ENCODE measurements around the gene F12.
"Not testable (repeated sequence)": the region's sequence is repeated elsewhere in the genome, so short reads cannot be mapped to it uniquely, and the experiment has no call there.

Gene F12

DNA sequence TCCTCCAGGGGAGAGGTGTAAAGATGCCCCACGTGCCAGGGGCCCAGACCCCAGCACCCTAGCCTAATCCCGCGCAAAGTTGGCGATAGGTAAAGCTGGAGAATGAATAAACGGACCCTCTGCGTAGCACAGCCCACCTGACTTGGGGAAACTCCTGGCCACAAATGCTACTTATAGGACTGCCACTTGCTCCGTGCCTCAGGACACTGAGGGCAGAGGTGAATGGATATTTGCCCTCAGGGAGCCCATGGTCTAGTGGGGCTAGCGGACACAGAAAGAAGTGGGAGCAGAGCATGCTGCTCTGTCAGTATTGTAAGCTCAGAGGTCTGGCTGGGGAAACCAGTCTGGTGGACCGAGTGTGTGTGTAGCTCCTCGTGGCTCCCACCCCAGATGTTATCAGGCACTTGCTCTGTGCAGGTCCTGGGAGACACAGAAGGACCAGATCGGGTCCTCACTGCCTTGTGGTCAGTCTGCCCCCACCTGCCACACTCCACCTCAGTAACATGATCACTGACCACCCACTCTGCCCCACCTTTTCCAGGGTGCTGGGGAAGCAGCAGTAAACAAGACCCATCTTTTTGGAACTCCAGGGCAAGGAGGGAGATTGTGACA, 18.0 kb upstream of the F12 start:
- TF ChIP-seq, protein P1, sequence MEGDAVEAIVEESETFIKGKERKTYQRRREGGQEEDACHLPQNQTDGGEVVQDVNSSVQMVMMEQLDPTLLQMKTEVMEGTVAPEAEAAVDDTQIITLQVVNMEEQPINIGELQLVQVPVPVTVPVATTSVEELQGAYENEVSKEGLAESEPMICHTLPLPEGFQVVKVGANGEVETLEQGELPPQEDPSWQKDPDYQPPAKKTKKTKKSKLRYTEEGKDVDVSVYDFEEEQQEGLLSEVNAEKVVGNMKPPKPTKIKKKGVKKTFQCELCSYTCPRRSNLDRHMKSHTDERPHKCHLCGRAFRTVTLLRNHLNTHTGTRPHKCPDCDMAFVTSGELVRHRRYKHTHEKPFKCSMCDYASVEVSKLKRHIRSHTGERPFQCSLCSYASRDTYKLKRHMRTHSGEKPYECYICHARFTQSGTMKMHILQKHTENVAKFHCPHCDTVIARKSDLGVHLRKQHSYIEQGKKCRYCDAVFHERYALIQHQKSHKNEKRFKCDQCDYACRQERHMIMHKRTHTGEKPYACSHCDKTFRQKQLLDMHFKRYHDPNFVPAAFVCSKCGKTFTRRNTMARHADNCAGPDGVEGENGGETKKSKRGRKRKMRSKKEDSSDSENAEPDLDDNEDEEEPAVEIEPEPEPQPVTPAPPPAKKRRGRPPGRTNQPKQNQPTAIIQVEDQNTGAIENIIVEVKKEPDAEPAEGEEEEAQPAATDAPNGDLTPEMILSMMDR (IDR thresholded peaks at IDR 0.05; ENCODE audit: low read depth, low read length, missing control alignments): no peak
- DNase-seq (ENCODE audit: low read depth): no peak
- H3K4me3 ChIP-seq (ENCODE audit: low read depth, low read length): peak overlapping the region; percentile 71

DNA sequence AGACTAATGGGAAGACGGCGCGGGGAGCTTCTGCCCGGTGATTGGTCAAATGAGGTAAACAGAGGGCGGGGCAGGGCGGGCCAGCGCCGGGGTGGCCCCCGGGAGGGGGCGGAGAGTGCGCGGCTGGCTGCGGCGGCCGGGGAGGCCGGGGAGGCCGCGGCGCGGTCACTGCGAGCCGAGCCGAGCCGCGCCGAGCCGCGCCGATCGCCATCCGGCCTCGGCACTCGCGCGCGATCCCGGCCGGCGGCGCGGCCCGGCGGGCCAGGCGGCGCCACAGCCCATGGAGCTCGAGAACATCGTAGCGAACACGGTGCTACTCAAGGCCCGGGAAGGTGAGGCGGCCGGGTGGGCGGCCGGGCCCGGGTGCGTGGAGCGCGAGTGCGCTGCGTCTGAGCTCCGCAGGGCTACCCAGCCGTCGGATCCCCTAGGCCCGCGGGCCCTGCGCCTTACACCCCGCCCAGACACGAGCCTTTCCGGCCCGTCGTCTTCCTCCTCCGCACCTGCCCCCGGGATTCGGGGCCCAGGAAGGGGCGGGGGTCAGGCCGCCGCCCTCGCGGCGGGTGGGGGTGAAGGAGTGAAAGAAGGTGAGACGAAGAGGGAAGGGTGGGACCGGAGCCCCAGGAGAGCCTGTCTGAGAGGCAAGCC, 17.3 kb upstream of the F12 start, which contains the start of gene GRK6:
TSS of gene GRK6 (plus strand) at position 111 of the 645 bp plus-strand sequence. CDS start at position 281, 170 bp downstream.
- no peak for DNase-seq (ENCODE audit: low read depth)
- TF ChIP-seq, protein P1 (IDR thresholded peaks at IDR 0.05; ENCODE audit: low read depth, low read length, missing control alignments): no peak
- peak within 1 kb of the TSS; percentile 71 for H3K4me3 ChIP-seq (ENCODE audit: low read depth, low read length)

DNA sequence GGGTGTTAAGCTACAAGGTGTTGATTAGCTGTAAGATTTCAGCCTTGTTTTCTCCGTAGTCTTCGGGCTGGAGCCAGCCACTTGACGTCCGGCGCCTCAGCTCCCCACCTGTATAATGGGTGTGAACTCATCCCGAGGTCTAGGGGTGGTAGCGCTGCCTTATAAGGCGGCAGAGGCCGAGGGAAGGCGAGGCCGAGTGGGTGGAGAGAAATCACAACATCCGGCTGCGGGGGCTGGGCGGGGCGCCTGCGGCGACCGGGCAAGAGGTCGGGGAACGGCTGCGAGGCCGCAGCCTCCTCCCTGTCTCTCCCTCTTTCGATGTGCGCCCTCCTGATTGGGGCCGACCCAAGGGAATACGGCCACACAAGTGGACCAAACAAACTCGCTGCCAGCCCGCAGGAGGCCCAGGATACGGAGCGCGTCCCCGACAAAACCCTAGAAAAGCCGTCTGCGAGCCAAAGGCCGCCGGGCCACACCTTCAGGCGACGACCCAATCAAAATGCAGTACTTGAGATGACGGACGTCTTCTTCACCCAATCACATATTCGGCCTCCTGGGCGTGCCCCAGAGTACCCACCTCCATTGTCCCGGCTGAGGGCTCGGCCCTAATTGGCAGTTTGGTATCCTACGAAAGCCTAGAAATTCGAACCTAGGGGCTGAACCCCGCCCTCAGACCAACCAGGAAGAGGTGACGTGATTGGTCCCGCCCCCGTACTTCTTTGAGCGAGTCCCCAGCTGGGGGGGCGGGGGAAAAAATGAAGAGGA, 16.6 kb upstream of the F12 start:
- DNase-seq (ENCODE audit: low read depth): peak; percentile 100
- H3K4me3 ChIP-seq (ENCODE audit: low read depth, low read length): peak overlapping the region; percentile 59
- TF ChIP-seq, protein P1 (IDR thresholded peaks at IDR 0.05; ENCODE audit: low read depth, low read length, missing control alignments): no peak

DNA sequence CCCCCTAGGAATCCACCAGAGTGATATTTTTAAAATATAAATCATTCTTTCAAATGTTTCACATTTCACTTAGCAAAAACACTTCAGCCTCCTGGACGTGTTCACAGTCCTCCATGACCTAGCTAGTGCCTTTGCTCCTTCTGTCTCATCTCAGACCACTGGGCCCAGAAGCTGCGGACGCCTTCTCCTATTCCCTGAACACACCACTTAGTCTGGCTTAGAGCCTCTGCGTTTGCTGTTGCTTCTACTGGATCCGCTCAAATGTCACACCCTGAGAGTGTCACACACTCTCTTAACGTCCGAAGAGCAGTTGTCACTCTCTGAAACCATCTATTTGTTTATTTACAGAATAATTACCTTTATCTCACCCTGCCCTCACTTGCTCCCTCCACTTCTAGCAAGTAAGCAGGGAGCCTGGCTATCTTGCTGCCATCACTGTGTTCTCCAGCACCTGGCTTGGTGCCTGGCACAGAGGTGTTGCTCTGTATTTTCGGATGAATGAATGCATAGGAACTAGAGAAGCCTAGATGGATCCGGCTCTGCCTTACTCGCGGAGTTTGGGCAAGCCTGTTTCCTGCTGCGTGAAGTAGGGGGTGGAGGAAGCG, 15.9 kb upstream of the F12 start:
- DNase-seq (ENCODE audit: low read depth): no peak
- peak overlapping the region; percentile 59 for H3K4me3 ChIP-seq (ENCODE audit: low read depth, low read length)
- TF ChIP-seq, protein P1 (IDR thresholded peaks at IDR 0.05; ENCODE audit: low read depth, low read length, missing control alignments): no peak

DNA sequence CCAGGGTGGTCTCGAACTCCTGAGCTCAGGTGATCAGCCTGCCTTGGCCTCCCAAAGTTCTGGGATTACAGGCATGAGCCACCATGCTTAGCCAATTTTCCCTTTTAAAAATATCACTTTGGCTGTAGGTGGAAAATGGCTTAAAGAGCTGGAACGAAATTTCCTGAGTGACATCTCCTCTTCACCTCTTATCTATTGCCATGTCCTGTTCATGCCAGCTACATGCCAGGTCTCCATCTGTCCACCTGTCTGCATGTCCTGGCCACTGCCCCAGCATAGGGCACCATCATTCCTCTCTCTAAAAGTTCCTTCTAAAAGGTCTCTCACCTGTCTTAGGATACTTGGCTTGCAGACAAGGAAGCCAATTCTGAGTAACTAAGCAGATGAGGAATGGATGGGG, 14.3 kb upstream of the F12 start:
- TF ChIP-seq, protein P1 (IDR thresholded peaks at IDR 0.05; ENCODE audit: low read depth, low read length, missing control alignments): no peak
- DNase-seq (ENCODE audit: low read depth): no peak
- no peak overlapping the region for H3K4me3 ChIP-seq (ENCODE audit: low read depth, low read length)

DNA sequence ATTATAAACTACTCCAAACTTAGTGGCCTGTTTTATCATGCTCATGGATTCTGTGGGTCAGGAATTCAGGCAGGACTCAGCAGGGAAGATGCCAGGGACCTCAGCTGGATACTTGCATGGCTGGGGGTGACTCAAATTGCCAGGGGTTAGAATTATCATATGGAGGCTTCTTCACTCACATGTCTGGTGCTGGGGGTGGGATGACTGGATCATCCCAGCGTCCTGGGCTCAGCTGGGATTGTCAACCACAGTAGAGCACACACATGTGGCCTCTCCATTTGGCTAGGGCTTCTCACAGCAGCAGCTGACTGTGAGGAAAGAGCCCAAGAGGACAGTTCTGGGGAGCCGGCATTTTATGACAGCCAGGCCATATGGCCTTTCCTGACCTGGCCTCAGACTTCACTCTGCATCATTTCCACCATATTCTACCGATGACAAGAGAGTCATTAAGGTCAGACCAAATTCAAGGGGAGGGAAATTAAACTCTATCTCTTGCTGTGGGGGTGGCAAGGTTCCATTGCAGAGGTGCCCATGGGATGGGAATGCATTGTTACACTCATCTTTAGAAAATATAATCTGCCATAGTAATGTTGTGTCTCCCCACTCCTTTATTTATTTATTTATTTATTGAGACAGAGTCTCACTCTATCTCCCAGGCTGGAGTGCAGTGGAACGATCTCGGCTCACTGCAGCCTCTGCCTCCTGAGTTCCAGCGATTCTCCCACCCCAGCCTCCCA, 11.9 kb upstream of the F12 start:
- TF ChIP-seq, protein P1 (IDR thresholded peaks at IDR 0.05; ENCODE audit: low read depth, low read length, missing control alignments): no peak
- no peak overlapping the region for H3K4me3 ChIP-seq (ENCODE audit: low read depth, low read length)
- no peak for DNase-seq (ENCODE audit: low read depth)

DNA sequence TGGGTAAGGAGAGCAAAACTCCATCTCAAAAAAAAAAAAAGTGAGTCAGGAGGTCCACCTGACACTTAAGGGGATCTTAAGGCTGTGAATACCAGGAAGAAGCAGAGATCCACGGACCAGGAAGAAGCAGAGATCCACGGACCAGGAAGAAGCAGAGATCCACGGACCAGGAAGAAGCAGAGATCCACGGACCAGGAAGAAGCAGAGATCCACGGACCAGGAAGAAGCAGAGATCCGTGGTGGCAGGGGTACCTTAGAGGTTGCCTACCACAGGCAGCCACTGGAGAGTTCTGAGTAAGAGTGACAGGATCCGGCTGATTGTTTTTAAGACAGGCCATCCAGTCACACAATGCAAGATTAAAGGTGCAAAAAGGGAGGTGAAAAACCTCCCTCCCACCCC, 11.1 kb upstream of the F12 start:
- not testable (repeated sequence) for H3K4me3 ChIP-seq (ENCODE audit: low read depth, low read length); DNase-seq (ENCODE audit: low read depth)
